ENCODE measurements around the gene DNMT1. TPM values are rescaled to one million over a fixed set of nuclear protein-coding genes. Genes with fewer than 3 reads are reported as not detected.

The DNMT1 gene
- polyA plus RNA-seq, 1 donor from 2014 or later: 58.4 TPM

DNA sequence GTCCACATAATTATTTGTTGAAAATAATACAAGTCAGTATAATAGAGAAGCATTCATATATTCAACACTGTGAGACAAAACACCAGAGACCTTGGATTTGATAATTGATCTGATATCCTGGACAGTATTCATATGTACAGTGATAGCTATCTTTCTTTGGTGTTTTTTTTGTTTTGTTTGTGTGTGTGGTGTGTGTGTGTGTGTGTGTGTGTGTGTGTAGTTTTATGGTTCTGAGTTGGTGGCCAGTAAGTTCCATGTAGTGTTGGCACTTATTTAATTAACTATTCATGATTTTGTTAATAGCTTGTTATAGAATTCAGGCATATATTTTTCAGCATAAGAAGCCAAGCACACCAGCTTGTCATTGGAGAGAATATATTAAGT lies 90.6 kb downstream of the DNMT1 start:
- H4K20me1 ChIP-seq (ENCODE audit: insufficient read depth): no peaks in the 10 kb centered on the region
- no peaks in the 10 kb centered on the region for H3K36me3 ChIP-seq (ENCODE audit: insufficient read depth, low read length)
- H3K79me2 ChIP-seq (replicated peaks; ENCODE audit: insufficient read depth, low read length): peaks cover 12% of the 10 kb centered on the region
- H3K27me3 ChIP-seq (ENCODE audit: insufficient read depth, low read depth, low read length): no peaks in the 10 kb centered on the region
- H3K27ac ChIP-seq (ENCODE audit: low read length): no peak overlapping the region
- TF ChIP-seq MXI1 (conservative IDR thresholded peaks at IDR 0.05; ENCODE audit: poor library complexity, severe bottlenecking): no peak
- TF ChIP-seq, protein P1, sequence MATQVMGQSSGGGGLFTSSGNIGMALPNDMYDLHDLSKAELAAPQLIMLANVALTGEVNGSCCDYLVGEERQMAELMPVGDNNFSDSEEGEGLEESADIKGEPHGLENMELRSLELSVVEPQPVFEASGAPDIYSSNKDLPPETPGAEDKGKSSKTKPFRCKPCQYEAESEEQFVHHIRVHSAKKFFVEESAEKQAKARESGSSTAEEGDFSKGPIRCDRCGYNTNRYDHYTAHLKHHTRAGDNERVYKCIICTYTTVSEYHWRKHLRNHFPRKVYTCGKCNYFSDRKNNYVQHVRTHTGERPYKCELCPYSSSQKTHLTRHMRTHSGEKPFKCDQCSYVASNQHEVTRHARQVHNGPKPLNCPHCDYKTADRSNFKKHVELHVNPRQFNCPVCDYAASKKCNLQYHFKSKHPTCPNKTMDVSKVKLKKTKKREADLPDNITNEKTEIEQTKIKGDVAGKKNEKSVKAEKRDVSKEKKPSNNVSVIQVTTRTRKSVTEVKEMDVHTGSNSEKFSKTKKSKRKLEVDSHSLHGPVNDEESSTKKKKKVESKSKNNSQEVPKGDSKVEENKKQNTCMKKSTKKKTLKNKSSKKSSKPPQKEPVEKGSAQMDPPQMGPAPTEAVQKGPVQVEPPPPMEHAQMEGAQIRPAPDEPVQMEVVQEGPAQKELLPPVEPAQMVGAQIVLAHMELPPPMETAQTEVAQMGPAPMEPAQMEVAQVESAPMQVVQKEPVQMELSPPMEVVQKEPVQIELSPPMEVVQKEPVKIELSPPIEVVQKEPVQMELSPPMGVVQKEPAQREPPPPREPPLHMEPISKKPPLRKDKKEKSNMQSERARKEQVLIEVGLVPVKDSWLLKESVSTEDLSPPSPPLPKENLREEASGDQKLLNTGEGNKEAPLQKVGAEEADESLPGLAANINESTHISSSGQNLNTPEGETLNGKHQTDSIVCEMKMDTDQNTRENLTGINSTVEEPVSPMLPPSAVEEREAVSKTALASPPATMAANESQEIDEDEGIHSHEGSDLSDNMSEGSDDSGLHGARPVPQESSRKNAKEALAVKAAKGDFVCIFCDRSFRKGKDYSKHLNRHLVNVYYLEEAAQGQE (IDR thresholded peaks at IDR 0.05; ENCODE audit: borderline replicate concordance): no peak
- no peak for TF ChIP-seq RAD21 (conservative IDR thresholded peaks at IDR 0.05)
- TF ChIP-seq POLR2AphosphoS5 (IDR thresholded peaks at IDR 0.05): no peak
- no peak for TF ChIP-seq TAF1 (IDR thresholded peaks at IDR 0.05; ENCODE audit: low read depth)
- no peak for TF ChIP-seq SMC3 (conservative IDR thresholded peaks at IDR 0.05; ENCODE audit: poor library complexity)
- no peak for TF ChIP-seq EP300 (conservative IDR thresholded peaks at IDR 0.05; ENCODE audit: poor library complexity, severe bottlenecking)
- TF ChIP-seq EZH2 (IDR thresholded peaks at IDR 0.05; ENCODE audit: borderline replicate concordance, insufficient read depth, low read length, poor library complexity, severe bottlenecking): no peak
- no peak for TF ChIP-seq CTCF (IDR thresholded peaks at IDR 0.05; ENCODE audit: poor library complexity, severe bottlenecking)
- no peaks in the 10 kb centered on the region for H3F3A ChIP-seq (ENCODE audit: insufficient read depth, low read length, poor library complexity, severe bottlenecking)
- H3K4me2 ChIP-seq (ENCODE audit: low read length): no peak overlapping the region
- H3K9ac ChIP-seq (ENCODE audit: low read length): no peak overlapping the region
- no peaks in the 10 kb centered on the region for H3K9me2 ChIP-seq (ENCODE audit: insufficient read depth, low read length)
- H3K9me3 ChIP-seq (ENCODE audit: low read length): no peaks in the 10 kb centered on the region
- no peak overlapping the region for H3K4me3 ChIP-seq (ENCODE audit: low read length)
- no peak overlapping the region for H2AFZ ChIP-seq (ENCODE audit: low read depth, low read length)

GRCh38 chr19:10102787-10103236 lies 91.9 kb downstream of the DNMT1 start:
- Histone ChIP-seq H3K9me3 (ENCODE audit: low read length) (no peaks in the 10 kb centered on the region), H3K9me2 (ENCODE audit: insufficient read depth, low read length) (no peaks in the 10 kb centered on the region), H2AFZ (ENCODE audit: low read depth, low read length) (no peak overlapping the region), H3K27ac (ENCODE audit: low read length) (no peak overlapping the region), H3K79me2 (replicated peaks; ENCODE audit: insufficient read depth, low read length) (peaks cover 12% of the 10 kb centered on the region), H3K36me3 (ENCODE audit: insufficient read depth, low read length) (no peaks in the 10 kb centered on the region), H3K4me3 (ENCODE audit: low read length) (no peak overlapping the region), H3F3A (ENCODE audit: insufficient read depth, low read length, poor library complexity, severe bottlenecking) (no peaks in the 10 kb centered on the region), H3K9ac (ENCODE audit: low read length) (no peak overlapping the region), H3K27me3 (ENCODE audit: insufficient read depth, low read depth, low read length) (no peaks in the 10 kb centered on the region), H4K20me1 (ENCODE audit: insufficient read depth) (no peaks in the 10 kb centered on the region), H3K4me2 (ENCODE audit: low read length) (no peak overlapping the region)
- TF ChIP-seq EZH2 (IDR thresholded peaks at IDR 0.05; ENCODE audit: borderline replicate concordance, insufficient read depth, low read length, poor library complexity, severe bottlenecking) (no peak), SMC3 (conservative IDR thresholded peaks at IDR 0.05; ENCODE audit: poor library complexity) (no peak), EP300 (conservative IDR thresholded peaks at IDR 0.05; ENCODE audit: poor library complexity, severe bottlenecking) (no peak), RAD21 (conservative IDR thresholded peaks at IDR 0.05) (no peak), POLR2AphosphoS5 (IDR thresholded peaks at IDR 0.05) (no peak), CTCF (IDR thresholded peaks at IDR 0.05; ENCODE audit: poor library complexity, severe bottlenecking) (no peak), TAF1 (IDR thresholded peaks at IDR 0.05; ENCODE audit: low read depth) (no peak)
